DMS53 treated with DMSO at 0.1 percent for 48 hours (cell line): ENCODE data around the gene DGKE.

Experiments
- DNase-seq: peaks from one replicate; lab custom pipeline; 2025; ENCODE audit not compliant: unreplicated experiment; lab: John Stamatoyannopoulos, UW

The DGKE gene

DNA sequence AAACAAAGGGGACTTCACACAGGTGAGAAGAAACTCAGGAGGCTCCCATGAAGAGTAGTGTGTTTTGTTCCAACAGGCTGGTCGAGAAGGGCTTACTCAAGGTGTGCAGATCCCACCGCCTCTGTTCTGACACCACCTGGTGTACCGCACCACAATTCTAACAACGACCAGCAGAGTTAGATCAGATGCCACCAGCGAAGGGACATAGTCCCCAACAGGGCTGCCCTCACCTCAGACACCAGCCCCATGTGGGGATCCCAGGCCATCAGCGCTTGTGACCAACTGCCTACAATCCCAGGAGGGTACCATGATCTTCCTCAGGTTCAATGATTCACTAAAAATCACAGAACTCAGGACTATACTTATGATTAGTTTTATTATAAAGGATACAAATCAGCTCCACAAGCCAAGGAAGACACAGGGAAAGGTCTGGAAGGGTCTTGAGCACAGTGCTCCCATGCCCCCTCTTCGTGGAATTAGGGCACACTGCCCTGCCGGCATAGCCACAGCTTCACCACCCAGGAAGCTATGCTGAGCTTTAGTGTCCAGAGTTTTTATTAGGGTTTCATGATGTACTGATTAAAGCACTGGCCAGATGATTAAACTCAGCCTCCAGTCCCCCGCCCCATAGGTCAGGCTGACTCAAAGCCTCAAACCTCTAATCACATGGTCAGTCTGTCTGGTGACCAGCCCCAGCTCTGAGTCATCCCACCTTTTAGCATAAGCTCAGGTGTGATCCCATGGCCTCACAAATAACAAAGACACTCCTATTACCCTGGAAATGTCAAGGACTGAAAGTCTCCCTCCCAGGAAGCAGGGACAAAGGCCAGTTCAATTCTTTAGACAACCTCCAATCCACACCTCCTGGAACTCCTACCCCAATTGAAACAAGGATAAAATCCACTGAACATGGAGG is 53.9 kb downstream of the DGKE start:
- no peak for DNase-seq

DNA sequence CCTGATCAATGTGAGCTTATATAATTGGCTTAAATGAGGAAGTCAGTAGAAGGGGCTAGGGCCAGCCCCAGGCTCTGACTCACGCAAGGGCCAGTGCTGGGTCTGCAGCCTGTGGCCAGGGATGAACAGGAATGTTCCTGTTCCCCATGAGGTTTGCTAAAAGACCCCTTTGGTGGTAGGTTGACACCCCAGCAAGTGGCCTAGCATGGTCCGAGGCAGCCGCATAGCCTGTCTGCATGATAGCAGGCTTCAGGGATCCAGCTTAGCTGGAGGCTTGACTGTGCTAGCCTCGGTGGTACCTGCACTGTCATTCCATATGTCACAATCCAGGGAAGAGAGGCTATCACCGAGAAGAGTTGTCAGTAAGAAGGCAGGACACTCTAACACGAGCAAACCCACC is 56.4 kb downstream of the DGKE start:
- no peak for DNase-seq

DNA sequence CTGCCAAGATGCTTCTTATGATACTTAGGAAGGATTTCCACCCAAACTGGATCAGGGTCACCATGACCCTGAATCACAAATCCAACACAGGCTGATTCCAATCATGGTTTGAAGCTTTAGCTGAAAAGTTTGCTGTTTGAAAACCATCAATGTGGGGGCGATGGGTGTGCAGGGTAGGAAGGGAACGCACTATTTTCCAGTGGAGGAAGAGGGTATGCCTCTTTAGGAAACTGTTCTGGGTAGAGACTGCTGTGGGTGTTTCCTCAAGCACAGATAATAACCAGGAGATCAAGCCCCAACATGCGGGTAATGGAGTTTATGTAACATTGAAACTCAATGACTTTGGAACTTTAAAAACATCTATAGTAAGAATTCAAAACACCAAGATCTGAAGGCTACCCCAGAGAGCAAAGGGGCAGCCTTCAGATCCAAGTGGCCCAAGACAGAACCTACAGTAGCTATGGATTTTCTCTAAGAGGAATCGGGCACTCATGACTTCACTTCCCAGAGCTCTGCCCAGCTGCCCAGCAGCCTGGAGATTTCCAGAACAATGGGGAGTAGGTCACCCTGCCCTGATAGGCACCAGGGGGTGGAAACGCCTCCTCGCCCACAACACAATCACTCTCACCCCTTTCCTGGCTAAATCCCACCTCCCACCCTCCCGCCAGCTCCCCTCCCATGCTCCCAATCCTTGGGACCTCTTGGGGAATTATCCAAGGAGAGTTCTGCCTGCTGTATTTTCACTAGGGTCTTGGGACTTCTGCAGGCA is 57.1 kb downstream of the DGKE start:
- DNase-seq, result no peak

DNA sequence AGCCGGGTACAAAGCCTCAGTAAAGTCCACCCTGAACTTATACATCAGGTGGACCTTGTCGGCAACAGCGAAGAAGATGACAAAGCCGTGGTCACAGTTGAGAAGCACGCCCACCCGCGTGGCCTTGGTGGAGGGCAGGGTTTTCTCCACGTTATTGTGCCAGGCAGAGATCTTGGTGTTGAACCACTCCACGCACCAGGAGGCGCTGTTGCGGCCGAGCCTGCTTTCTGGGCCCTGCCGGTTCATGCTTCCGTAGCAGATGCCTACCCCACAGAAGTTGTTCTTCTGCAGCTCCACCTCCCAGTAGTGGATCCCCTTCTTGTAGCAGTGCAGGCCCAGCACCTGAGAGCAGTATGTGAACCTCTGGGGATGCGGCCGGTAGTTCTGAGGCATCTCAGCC is 57.8 kb downstream of the DGKE start:
- DNase-seq, result no peak

DNA sequence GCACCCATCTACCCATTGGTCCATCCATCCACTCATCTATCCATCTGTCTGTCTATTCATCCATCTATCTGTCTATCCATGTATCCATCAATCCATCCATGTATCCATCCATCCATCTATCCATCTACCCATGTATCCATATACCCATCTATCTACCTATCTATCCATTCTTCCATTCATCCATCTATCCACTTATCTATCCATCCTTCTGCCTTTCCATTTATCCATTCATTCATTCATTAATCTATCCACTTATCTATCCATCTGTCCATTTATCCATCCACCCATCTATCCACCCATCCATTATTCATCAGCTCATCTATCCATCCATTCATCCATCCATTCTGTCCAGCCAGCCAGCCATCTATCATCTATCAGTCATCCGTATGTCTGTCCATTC is 58.4 kb downstream of the DGKE start:
- no peak for DNase-seq

DNA sequence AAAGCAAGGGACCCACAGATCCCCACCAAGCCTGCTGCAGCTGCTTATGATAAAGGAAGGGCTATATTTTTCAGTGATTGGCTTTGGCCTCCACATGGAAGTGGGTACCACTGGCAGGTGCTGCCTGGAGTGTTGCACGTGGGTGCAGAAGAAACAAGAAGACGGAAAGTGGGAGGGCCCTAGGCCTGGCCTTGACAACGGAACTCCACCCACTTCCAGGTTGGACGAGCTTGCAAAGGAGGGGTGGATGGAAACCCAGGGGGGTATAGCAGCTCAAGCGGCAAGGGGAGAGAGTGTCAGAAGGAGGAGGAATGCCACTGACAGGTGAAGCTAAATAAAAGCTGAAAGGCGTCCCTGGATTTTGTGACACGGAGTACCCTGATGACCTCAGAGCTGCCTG is 59.6 kb downstream of the DGKE start:
- DNase-seq, result no peak

DNA sequence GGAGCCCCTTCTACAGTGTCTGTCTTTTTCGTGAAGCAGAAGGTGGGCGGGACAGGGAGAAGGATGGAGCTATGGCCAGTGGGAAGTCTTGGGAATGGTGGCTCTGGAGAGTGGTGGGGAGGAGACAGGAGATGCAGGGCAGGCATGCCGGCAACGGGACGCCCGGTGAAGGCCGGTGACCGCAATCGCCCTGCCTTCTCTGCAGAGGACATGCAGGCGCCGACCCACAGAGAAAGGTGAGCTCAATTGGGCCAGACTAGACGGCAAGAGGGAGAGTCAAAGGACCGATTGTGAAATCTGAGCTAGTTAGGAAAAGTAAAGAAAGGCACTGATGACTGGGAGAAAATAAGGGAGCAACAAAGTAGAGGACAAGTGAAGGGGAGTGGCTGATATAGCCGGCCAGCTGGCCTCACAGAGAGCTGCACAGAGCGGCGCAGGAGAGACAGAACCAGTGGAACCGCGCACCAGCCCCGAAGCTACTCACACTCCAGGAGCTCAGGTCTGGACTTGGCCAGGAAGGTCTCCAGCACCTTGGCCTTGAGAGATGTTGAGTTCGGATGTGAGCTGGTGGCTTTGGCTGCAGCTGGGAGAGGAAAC is 61.0 kb downstream of the DGKE start:
- DNase-seq, result no peak

DNA sequence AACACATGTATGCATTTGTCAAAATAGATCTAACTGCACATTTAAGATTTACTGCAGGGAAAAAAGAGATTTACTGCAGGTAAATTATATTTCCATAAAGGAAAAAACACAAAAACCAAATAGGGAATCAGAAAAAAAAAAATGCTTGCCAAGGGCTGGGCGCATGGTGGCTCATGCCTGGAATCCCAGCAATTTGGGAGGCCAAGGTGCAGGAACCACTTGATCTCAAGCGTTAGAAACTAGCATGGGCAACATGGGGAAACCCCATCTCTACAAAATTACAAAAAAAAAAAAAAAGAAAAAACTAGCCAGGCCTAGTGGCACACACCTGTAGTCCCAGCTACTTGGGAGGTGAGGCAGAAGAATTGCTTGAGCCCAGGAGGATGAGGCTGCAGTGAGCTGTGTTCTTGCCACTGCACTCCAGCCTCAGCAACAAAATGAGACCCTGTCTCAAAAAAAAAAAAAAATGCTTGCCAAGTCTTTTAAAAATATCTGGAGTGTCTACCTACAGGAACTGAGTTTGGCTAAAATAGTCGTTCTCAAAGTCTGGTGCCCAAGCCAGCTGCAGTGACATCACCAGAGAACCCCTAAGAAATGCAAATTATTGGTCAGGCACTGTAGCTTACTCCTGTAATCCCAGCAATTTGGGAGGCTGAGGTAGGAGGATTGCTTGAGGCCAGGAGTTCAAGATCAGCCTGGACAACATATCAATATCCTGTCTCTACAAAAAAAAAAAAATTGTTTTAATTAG is 62.4 kb downstream of the DGKE start:
- no peak for DNase-seq

DNA sequence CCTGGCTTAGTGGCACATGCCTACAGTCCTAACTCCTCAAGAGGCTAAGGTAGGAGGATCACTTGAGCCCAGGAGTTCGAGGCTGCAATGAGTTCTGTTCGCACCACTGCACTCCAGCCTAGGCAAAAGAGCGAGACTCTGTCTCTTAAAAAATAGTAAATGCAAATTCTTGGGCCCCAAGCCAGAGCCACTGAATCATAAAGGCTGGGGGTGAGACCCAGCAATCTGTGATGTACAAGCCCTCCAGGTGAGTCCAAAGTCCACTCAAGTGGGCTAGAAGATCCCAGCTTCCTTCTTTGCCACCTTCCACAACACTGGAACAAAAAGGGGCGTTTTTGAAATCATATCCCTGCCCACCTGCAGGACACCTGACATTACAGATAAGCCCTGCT is 63.0 kb downstream of the DGKE start:
- no peak for DNase-seq

DNA sequence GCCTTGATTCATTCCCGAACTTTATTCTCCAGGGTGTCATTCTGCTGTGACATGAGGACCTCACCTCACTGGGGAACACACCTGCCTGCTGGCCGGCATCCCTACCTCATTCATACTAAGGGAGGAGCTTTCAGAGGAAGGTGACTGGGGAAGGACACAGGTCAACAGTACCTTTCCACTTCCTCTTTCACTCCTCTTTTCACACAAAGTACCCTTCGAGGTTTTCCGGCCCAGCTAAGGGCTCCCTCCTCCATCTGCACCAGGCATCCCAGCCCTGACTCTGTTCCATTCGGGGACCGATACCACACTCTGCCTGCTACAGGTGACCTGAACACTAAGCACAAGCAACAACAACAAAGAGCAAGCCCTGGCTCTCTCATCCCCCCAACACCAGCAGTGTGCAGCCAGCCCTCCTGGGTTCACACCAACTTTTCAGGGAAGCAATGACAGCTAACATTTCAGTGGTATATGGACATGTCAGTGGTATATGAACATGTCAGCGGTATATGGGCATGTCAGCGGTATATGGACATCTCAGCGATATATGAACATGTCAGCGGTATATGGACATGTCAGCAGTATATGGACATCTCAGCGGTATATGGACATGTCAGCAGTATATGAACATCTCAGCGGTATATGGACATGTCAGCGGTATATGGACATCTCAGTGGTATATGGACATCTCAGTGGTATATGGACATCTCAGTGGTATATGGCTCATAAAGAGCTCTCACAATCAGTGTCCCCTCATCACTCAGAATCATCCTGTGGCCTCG is 63.9 kb downstream of the DGKE start:
- DNase-seq, result no peak

DNA sequence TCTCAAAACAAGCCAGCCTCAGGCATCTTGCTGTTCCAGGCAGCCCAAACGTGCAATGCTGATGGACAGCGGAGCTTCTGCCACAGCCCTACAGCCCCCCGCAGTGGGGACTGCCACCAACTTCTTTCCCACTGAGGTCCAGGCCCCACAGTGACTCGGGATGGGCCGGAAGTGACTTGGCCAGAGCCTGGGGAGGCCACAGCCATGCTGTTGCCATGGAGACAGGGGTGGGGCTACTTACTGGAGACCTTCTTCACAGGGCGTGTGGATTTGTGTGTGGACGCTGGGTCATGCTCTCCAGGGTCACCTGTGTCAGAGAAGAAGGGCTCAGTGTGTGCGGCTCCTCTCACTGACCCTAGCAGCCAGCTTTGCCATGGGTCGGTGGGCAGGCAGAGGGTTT is 64.9 kb downstream of the DGKE start:
- DNase-seq, result no peak

DNA sequence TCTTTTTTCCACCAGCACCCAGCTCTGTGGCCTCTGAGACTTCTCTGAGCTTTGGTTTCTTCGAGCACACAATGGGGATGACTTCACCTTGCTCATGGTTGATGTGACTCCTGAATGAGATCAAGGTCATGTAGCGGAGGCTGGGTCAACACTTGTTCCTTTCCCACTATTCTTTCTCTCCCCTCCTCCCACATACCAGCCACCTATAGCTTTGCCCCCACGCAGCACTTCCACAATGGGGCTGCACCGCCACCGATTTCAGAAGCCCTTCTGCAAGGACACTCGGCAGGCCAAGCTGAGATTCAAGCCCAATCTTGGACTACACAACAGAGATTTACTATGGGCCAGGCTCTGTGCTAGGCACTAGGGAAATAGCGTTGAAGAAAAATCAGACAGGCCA is 65.5 kb downstream of the DGKE start:
- no peak for DNase-seq

DNA sequence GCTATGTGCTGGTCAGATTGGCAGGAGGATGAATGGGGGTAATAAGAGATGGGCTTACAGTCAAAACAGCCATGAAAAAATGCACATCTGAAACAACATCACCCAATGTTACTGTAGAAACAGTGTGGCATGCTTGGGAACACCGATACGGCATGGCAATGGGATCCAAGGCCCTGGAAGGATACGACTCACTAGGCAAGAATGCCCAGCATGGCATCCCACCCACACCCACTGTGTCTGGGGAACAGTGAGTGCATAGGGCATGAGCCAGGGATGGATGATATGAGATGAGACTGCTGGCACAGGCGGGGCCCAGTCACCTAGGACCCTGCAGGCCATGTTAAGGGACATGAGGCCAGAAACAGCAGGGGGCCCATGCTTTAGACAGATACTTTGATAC is 68.4 kb downstream of the DGKE start:
- DNase-seq, result no peak

DNA sequence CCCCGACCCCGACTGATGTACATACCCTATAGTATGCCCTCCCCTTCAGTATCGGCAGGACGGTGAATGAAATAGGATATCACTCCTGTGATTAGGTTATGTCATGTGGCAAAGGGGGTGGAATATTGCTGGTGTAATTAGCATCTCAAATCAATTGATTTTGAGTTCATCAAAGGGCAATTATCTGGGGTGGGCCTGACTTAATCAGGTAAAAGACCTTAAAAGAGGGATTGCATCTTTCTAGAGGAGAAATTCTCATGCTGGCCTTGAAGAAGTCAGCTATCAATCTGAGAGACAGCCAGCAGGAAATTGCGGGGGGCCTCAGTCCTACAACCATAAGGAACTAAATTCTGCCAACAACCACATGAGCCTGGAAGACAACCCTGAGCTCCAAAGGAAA is 69.6 kb downstream of the DGKE start:
- no peak for DNase-seq

DNA sequence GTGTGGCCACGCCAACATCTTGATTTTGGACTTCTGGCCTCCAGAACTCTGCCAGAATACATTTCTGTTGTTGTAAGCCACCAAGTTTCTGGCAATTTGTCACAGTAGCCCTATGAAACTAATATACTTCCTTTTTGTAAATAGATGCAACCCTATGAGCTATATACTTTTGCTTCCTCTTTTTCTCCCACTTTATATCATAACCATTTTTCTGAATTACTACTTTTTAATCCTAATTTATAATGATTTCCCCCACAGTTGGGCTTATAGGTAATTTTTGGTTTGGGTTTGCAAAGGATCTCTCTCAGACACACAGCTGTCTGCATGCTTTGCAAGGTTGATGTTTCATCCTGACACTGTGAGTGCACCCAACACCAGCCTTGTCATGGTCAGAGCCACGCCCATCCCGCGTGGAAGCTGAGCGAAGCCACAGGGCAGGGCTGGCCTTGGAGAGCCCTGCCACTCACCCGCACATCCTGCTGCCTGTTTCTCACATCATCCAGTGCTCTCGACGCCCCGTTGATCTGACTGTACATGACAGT is 74.1 kb downstream of the DGKE start:
- DNase-seq, result no peak

DNA sequence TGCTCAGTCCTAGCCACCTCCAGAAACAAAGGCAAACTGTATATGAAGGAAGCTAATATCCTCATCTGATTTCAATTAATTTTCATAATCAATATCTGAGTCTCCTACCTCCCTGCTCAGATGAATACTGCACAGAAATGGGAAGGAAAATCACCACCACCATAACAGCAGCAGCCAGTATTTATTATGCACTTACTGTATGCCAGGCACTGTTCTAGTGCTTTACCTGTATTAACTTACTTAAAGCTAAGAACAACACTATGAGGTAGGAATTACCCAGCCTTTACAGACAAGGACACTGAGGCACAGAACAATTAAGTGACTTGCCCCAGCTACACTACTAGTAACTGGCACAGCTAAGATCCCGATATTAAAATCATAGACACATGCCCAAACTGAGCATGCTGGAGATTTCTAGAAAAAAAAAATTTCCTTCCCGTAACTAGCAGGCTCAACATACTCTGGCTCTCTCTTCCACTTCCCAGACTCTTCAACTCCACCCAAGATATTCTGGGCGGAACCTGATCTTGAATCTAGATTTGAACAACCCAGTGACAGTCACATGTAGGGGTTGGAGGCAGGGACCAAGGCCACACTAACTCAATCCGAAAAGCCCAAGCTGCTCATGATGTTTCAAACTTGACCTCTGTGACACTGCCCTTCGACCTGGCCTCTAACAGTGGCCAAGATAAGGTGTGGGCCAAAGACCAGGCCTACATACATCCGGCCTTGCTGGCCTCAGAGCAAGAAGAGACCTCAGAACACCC is 76.0 kb downstream of the DGKE start:
- no peak for DNase-seq

DNA sequence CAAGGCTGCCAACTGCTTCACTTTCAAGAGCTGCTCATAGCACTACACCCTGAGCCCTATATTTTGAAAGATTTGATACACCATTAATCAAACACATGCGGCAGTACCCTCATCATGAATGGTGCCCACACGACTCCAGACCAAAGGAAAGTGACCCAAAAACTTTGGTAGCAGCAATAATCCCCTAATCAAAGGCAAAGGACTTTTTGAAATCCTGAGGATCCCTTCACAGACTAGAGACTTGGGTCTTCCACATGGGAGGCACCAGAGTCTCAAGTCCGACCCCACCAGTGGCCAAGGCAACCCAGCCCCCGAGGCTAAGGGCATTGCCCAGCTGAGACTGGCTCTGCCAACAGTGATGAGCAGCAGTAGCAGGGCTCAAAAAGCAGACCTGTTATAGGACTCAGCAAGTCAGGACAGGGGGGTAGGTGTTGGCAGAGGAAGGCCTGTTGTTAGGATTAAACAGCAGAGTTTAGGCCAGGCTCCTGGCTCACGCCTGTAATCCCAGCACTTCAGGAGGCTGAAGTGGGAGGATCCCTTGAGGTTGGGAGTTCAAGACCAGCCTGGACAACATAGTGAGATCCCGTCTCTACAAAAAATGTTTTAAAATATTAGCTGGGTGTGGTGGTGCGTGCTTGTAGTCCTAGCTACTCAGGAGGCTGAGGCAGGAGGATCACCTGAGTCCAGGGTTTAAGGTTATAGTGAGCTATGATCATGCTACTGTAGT is 76.7 kb downstream of the DGKE start:
- DNase-seq, result no peak

DNA sequence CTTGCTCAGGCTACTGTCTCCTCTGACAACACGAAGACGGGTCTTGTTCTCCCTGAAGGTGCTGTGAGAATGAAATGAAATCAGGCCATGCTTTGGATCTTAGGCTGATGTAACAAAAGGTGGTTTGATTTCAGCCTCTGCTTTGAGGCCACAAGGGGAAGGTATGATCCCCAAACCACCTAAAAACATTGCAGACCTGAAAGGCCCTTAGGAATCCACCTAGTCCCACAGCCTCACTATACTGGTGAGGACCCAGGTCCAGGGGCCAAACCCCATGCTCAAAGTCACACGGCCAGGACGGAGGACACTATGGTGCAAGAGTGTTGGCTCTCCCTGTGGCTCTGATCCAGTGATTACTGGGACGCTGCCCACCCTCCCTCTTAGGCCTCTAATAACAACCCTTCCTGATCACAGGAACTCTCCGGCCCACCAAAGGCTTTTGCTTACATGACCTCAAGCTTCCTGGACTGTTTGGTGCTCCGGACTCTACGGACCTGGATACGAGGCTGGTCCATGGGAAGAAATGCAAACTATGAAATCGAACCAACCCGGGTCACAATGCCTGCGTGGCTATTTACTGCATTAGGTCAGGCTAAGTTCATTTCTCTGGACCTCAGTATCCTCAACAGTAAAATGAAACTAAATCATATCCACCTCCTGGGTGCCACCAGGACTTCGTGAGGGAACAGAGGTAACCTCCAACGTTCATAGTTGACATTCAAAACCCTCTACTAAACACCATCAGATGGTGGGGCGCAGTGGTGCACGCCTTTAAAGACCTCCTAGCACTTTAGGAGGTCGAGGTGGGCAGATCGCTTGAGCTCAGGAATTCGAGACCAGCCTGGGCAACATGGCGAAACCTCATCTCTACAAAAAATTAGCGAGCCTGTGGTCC is 78.4 kb downstream of the DGKE start:
- DNase-seq, result no peak
